Frontal cortex (tissue), 4 donors: ENCODE measurements around the gene RAPSN. TPM values are rescaled to one million over a fixed set of nuclear protein-coding genes. Genes with fewer than 3 reads are reported as not detected.

Experiments
- DNase-seq, 2 donors: peaks; one replicate each; pipeline ENCODE4 v3.0.0; 2012; ENCODE audit warnings: low spot score in 2 of 2
- FAIRE-seq: peaks from 2 replicates; lab custom pipeline; 2012; peaks lifted over from hg19 to GRCh38; lab: Jason Lieb, UNC
- small RNA-seq: library from RNA; depleted of rRNA; stranded (forward); fragments of <200 nt; gene quantifications from one replicate; pipeline ENCODE3, GENCODE V24; 2014
- total RNA-seq: library from RNA; depleted of rRNA; stranded (reverse); fragments of >200 nt; gene quantifications from one replicate; pipeline ENCODE4 v1.2.3, GENCODE V29; 2014
- donor health status: control.
- donor health status: control.
- donor health status: control.

The RAPSN gene
- total RNA-seq, 1 donor from 2014 or later = not detected

DNA sequence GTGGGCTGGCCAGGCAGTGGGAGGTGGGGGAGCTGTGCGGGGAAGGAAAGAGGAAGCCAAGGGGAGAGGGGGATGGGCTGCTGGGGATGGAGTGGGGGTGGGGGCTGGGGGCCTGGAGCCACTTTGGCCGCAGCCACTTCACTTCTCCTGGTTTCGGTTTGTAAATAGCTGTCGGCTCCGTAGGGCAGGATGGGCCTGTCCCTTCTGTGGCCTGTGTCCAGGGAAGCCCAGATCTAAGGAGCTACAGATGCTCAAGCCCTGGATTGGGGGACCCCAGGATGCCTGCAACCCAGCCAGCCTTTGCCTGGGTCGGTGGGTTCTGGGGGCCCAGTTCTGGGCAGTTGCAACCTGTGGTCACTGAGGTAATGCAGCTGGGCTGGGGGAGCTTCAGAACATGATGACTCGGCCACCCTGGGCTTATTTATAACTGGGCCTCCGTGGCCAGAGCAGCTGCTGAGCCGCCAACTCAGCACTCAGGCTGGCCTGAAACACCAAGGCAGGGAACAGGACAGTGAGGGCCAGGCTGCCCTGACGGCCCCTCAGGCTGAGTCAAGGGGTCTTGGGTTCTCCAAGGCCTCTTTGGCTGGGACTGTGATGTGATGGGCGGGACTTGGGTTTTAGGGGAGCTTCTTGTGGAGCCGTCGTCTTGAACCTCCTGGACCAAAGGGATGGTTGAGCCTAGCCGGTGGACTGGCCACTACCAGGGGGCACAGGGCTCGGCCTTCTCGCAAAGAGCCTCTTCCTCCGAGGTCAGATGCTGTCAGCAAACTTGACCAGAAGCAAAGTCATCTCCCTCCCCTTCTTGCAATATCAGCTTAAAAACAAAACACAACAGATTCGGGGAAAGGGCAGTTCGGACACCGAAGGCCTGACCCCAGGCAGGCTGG lies 55.5 kb downstream of the RAPSN start:
- DNase-seq (no peak), FAIRE-seq (no peak)

- DNase-seq (no peak), FAIRE-seq (no peak)
Measured at GRCh38 chr11:47392546-47393162, 56.3 kb downstream of the RAPSN start.

DNA sequence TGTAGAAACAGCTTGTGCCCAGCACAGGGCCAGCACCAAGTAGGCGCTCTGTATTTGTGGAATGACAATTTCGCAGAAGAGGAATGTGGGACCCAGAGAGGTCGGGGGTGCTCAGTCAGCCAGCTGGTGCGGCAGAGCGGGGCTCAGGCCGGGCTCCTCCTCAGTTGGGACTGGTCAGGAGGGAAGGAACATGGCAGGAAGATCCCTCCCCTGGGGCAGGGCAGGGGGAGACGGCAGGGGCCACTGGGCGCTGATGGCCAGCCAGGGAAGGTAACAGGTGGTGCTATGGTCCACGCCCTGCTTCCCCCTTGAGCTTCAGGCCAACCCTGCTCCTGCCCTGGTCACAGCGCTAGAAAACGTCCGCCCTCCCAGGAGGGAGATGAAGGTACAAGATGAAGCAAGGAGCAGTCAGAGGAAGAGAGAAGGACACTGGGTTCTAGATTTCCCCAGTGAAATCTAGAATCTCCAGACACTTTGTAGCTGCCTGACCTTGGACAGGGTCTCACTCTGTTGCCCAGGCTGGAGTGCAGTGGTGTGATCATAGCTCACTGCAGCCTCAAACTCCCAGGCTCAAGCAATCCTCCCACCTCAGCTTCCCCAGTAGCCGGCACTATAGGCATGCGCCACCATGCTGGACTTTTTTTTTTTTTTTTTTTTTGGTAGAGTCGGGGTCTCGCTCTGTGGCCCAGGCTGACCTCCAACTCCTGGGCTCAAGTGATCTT lies 57.1 kb downstream of the RAPSN start:
- no peak for FAIRE-seq

DNA sequence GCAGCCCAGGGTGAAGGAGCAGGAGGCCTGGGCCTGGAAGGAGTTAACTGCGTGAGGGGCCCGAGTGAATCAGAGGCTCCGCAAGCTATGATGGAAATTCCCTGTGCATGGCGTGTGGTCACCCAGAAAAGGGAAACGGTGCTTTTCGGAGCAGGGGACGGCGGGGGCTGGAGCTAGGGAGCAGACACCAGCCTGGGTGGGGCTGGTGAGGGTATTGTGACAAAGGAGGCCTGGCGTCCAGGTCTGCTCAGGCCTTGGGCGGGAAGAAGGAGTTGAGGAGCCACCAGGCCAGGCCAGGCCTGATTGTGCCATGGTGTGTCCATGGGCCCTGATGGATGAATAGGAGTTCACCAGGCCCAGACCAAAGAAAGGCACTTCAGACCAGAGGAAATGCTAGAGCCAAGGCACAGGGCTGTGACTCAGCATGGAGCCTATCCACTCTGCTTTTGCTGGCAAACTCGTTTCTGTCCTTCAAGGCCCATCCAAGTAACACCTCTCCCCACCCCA lies 57.8 kb downstream of the RAPSN start:
- no peak for FAIRE-seq
- DNase-seq = no peak

More for the DNA sequence above, 57.1 kb downstream of the RAPSN start:
- no peak for DNase-seq

DNA sequence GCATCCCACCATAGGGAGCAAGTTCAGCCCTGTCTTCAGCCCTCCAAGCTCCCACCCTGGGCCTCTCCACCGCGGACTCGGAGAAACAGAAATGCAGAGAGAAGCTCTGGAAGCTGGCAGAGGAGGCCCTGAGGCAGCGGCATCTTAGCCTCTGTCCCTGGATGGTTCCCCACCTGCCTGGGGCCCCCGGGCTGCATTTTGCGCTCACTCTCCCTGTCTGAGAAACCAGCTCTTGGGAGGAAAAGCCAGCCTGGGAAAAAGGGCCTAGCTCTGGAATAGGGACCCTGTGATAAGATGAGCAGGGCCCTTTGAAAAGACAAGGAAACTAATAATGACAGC lies 58.5 kb downstream of the RAPSN start:
- DNase-seq = no peak
- FAIRE-seq = no peak

DNA sequence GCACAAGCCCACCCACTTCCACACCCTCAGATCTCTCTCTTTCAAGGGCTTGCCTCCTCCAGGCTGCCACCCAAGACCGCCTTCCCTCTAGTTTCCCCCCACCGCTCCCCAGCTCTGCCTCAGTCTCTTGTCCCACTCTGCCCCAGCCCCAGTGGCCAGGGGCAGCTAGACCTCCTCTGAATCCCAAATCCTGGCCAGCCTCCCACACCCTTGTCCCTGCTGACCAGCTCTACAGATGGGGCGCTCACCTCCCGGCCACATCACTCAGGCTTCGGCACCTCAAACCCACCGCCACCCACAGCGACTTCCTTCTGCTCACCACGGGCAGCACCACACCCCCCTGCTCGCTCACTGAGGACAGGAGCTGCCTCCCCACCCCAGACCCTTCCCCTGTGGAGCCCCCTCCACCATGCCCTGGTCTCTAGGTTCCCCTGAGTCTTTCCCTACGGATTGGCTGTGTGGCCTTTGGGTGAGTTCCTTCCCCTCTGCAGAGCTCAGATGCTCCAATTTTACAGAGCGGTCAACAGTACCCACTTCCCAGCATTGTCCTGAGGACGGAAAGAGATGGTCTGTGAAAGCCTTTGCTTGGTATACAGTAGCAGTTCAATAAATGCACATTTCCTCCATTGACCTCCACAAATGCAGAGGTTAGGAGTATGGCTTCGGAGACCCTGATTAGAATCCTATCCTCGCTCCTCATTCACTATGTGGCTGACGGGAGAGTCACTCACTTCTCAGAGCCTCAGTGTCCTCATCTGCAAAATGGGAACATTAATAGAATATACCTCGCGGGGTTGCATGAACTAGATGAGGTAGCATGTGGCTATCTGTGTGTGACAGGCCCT lies 59.1 kb downstream of the RAPSN start:
- FAIRE-seq (no peak), DNase-seq (no peak)

GRCh38 chr11:47388697-47389576 lies 60.0 kb downstream of the RAPSN start:
- DNase-seq = no peak
- no peak for FAIRE-seq

DNA sequence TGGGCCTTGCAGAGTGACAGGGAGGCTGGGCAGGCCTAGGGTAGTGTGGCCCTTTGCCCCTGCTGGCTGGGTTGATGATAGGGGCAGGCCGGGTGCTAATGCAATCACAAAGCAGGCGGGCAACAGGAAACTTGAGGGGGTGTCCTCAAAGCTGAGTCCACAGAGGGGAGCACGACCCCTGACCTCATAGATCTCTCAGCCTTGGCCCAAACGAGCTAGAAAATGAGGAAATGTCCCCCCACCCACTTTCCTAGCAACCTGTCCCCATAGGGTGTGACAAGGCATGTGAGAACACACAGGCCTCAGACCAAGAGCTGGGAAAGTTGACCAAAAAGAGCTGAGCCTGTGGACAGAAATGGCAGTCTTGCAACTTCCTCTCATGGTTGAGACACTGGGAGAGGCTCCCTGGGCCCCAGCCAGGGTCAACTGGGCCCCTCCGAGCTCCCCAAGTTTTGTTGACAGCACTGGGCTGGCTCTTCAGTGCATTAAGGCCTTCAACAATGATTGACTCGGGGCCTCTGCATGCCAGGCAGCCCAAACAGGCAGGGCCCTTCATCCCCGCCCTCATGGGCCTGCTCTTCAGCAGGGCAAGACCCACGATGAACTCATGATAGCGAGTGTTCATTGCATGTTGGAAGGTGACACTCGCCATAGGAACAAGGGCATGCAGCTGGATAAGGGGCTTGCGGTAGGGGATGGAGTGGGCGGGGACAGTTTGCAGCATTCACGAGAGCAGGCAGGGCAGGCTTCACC lies 60.8 kb downstream of the RAPSN start:
- DNase-seq = no peak
- no peak for FAIRE-seq

Small RNA genes within 50 kb of the gene (small RNA-seq; reads per million reads assigned to genes)
- not detected for gene MIR4487

Other genes starting within 250 kb of the RAPSN start
- 8.2 TPM for gene DDB2, start 234.2 kb downstream of the RAPSN start, total RNA-seq
- 21.2 TPM for gene ACP2, start 200.3 kb downstream of the RAPSN start, total RNA-seq
- gene NR1H3, start 191.1 kb downstream of the RAPSN start, total RNA-seq = 8.2 TPM
- gene MADD, start 179.0 kb downstream of the RAPSN start, total RNA-seq = 53.8 TPM
- not detected for gene MYBPC3, start 96.4 kb downstream of the RAPSN start, total RNA-seq
- 1.2 TPM for gene SPI1, start 70.6 kb downstream of the RAPSN start, total RNA-seq
- gene SLC39A13, start 40.5 kb downstream of the RAPSN start, total RNA-seq = 8.6 TPM
- 104 TPM for gene PSMC3, start 22.7 kb downstream of the RAPSN start, total RNA-seq
- gene CELF1, start 104.0 kb upstream of the RAPSN start, total RNA-seq = 176 TPM
- 22.0 TPM for gene PTPMT1, start 116.5 kb upstream of the RAPSN start, total RNA-seq
- 42.8 TPM for gene KBTBD4, start 129.8 kb upstream of the RAPSN start, total RNA-seq
- 72.6 TPM for gene NDUFS3, start 129.9 kb upstream of the RAPSN start, total RNA-seq
- not detected for gene FAM180B, start 137.5 kb upstream of the RAPSN start, total RNA-seq
- gene C1QTNF4, start 145.3 kb upstream of the RAPSN start, total RNA-seq = 14.7 TPM
- 95.4 TPM for gene MTCH2, start 193.4 kb upstream of the RAPSN start, total RNA-seq